DMS79 treated with DMSO at 0.1 percent for 48 hours (cell line): Measurements from ENCODE around the gene RNF113B.

Experiments used
- DNase-seq: peaks from one replicate; lab custom pipeline; 2025; lab: John Stamatoyannopoulos, UW

The RNF113B gene

GRCh38 chr13:98141509-98142379 is 35.3 kb downstream of the RNF113B start:
- DNase-seq, result no peak

- DNase-seq, result no peak
These were observed 36.0 kb downstream of the RNF113B start for GRCh38 chr13:98141091-98141490.

GRCh38 chr13:98134901-98135300 is 42.2 kb downstream of the RNF113B start:
- no peak for DNase-seq

- DNase-seq, result no peak
These were observed 43.1 kb downstream of the RNF113B start for GRCh38 chr13:98133946-98134345.

- DNase-seq, result no peak
These were observed 47.9 kb downstream of the RNF113B start for GRCh38 chr13:98129059-98129746.
